Measurements from ENCODE around the gene HIP1. TPM values are rescaled to one million over a fixed set of nuclear protein-coding genes. Genes with fewer than 3 reads are reported as not detected.

Gene HIP1
- total and polyA plus RNA-seq, 2 of the 13 experiments (the other 11 are each of a cell fraction or from before 2014, with no cell fraction given), result 4.5 to 6.2 TPM

DNA sequence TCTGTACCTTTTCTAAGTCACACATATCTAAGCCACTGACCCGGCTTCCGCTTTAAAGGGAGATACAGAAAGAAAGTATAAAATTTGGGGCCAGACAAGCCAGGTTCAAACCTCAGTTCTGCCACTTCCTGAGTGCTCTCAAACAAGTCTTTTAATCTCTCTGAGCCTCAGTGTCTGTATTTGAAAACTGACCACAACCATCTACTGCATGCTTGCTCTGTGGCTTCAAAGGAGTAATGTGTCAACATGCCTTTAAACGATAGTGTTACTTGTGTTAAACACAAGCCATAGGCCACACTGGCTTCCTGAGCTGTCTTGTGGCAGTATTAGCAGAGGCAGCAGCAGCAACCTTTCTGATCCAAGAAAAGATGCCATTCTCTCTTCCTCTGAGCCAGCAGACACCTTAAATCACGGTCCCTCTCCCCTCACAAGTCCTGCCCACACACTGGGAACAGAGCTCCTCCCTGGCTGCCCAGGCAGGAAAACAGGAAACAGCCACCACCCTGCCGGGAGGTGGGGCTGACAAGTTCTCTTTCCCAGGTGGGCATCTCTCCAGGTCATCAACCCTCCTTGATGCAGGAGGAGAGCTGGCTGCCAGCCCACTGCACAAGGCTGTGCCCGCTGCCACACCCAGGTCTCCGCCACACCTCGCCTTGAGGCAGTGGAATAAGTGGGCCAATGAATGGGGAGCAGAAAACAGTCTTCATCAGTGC lies 10.7 kb downstream of the HIP1 start (continued):
- TF ChIP-seq ZBTB7B (CRISPR knock-in tag; IDR thresholded peaks at IDR 0.05) (no peak), BCL6 (CRISPR knock-in tag; IDR thresholded peaks at IDR 0.05) (peak; percentile 76), TCF7L2 (IDR thresholded peaks at IDR 0.05; ENCODE audit: low read depth, low read length) (no peak), ATF4 (CRISPR knock-in tag; IDR thresholded peaks at IDR 0.05) (no peak), FOXC1 (CRISPR knock-in tag; IDR thresholded peaks at IDR 0.05; ENCODE audit: borderline replicate concordance) (no peak), ZNF562 (CRISPR knock-in tag; IDR thresholded peaks at IDR 0.05; ENCODE audit: borderline replicate concordance) (no peak), KAT8 (CRISPR knock-in tag; IDR thresholded peaks at IDR 0.05) (peak; percentile 44; the same call in 1 of the 2 replicates), HNRNPUL1 (IDR thresholded peaks at IDR 0.05; ENCODE audit: low read depth, low read length) (no peak), ZNF549 (CRISPR knock-in tag; IDR thresholded peaks at IDR 0.05) (no peak), ZBTB1 (CRISPR knock-in tag; IDR thresholded peaks at IDR 0.05; ENCODE audit: borderline replicate concordance) (no peak), RAD21 (CRISPR knock-in tag; IDR thresholded peaks at IDR 0.05) (no peak), ZBTB10 (CRISPR knock-in tag; IDR thresholded peaks at IDR 0.05; ENCODE audit: borderline replicate concordance) (no peak), ZNF484 (CRISPR knock-in tag; IDR thresholded peaks at IDR 0.05; ENCODE audit: borderline replicate concordance, low read depth) (no peak), WIZ (CRISPR knock-in tag; IDR thresholded peaks at IDR 0.05) (no peak), ZC3H13 (CRISPR knock-in tag; IDR thresholded peaks at IDR 0.05) (no peak), FIP1L1 (IDR thresholded peaks at IDR 0.05; ENCODE audit: borderline replicate concordance, insufficient read depth, low read depth, low read length) (no peak), GPBP1L1 (CRISPR knock-in tag; IDR thresholded peaks at IDR 0.05) (no peak), REPIN1 (CRISPR knock-in tag; IDR thresholded peaks at IDR 0.05; ENCODE audit: borderline replicate concordance, low read depth) (no peak), HIVEP1 (CRISPR knock-in tag; IDR thresholded peaks at IDR 0.05) (no peak), TSC22D2 (CRISPR knock-in tag; IDR thresholded peaks at IDR 0.05; ENCODE audit: borderline replicate concordance) (no peak), JARID2 (CRISPR knock-in tag; IDR thresholded peaks at IDR 0.05; ENCODE audit: insufficient replicate concordance) (no peak)
- TF ChIP-seq, protein P1, sequence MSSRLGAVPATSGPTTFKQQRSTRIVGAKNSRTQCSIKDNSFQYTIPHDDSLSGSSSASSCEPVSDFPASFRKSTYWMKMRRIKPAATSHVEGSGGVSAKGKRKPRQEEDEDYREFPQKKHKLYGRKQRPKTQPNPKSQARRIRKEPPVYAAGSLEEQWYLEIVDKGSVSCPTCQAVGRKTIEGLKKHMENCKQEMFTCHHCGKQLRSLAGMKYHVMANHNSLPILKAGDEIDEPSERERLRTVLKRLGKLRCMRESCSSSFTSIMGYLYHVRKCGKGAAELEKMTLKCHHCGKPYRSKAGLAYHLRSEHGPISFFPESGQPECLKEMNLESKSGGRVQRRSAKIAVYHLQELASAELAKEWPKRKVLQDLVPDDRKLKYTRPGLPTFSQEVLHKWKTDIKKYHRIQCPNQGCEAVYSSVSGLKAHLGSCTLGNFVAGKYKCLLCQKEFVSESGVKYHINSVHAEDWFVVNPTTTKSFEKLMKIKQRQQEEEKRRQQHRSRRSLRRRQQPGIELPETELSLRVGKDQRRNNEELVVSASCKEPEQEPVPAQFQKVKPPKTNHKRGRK (CRISPR knock-in tag; IDR thresholded peaks at IDR 0.05), result no peak
- TF ChIP-seq, protein P2, sequence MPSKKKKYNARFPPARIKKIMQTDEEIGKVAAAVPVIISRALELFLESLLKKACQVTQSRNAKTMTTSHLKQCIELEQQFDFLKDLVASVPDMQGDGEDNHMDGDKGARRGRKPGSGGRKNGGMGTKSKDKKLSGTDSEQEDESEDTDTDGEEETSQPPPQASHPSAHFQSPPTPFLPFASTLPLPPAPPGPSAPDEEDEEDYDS (CRISPR knock-in tag; IDR thresholded peaks at IDR 0.05), result peak; percentile 55; the same call in 1 of the 2 replicates

Data from HepG2 (cell line).